GM12875 (cell line): ENCODE data around the gene DAGLA.
"Not testable (repeated sequence)": the region's sequence is repeated elsewhere in the genome, so short reads cannot be mapped to it uniquely, and the experiment has no call there.

Experiments
- H3K4me3 ChIP-seq: one replicate; pipeline ENCODE4 v1.5.1; 2011; ENCODE audit warnings: low read depth, low read length, control low read depth
- CTCF ChIP-seq: IDR thresholded peaks from 2 replicates; pipeline ENCODE4 v1.5.1; 2011; ENCODE audit warnings: low read depth, mild to moderate bottlenecking, control low read depth, inconsistent platforms, low read length, moderate library complexity, borderline replicate concordance; ENCODE audit not compliant: insufficient read depth

DAGLA gene

GRCh38 chr11:61656347-61657077 is 23.7 kb upstream of the DAGLA start:
- no peak for TF ChIP-seq CTCF
- no peak overlapping the region for H3K4me3 ChIP-seq

DNA sequence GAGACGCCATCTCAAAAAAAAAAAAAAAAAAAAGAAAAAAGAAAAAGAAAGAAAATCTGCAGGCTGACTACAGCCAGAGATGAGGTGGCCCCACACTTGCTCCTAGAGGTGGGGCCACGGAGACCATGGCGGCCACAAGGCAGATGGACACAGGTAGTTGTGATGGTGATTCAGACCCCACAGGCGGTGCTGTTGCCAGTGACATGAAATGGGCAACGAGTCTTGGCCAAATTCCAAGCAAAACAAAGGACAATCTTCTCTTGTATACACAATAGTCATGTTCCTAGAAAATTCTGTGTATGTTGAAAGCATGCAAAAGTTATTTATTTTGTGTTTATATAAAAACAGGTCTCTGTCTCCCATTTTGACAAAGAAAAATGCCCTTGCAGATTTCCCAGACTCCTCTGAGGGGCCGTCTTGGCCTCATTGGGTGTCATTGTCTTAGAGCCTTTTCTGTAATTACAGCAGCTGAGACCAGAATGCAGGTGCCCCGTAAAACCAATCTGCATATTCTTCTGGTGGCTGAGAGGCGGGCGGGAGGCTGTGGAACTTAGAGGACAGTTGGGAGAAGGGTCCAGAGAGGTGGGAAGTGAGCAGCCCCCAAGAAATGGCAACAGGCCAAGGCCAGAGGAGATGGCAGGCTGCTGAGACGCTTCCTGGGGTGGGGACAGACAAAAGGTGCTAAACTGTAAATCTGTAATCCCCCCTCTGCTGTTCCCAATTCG is 22.5 kb upstream of the DAGLA start:
- no peak overlapping the region for H3K4me3 ChIP-seq
- TF ChIP-seq CTCF: no peak

DNA sequence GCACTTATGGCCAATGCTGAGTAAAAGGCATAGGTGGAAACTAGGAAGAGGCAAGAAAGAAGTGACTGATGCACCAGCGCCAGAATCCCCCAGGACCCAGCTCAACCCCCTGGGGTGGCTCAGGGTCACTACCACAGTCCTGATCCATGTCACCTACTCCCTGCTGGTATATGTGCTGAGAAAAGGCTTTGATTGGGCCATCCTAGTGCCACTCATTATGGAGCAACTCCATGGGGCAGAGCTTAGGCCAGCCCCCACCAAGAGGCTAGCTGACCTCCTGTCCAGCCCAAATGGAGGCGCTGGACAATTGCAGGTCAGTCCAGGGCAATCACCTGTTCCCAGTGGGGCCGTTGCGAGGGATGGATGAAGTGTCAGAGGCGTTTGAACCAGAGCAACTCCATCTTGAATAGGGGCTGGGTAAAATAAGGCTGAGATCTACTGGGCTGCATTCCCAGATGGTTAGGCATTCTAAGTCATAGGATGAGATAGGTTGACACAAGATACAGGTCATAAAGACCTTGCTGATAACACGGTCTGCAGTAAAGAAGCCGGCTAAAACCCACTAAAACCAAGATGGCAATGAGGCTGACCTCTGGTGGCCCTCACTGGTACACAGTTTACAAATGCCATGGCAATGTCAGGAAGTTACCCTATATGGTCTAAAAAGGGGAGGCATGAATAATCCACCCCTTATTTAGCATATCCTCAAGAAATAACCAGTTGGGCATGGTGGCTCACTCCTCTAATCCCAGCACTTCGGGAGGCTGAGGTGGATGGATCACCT is 20.6 kb upstream of the DAGLA start:
- 0 out of 2 replicates have a peak, but pooled peaks have one; percentile 3 for TF ChIP-seq CTCF
- H3K4me3 ChIP-seq: no peak overlapping the region

- not testable (repeated sequence) for H3K4me3 ChIP-seq
Observed at GRCh38 chr11:61660997-61661396, 19.2 kb upstream of the DAGLA start.

- H3K4me3 ChIP-seq: no peak overlapping the region
- TF ChIP-seq CTCF: no peak
Observed at GRCh38 chr11:61666684-61667297, 13.4 kb upstream of the DAGLA start.

DNA sequence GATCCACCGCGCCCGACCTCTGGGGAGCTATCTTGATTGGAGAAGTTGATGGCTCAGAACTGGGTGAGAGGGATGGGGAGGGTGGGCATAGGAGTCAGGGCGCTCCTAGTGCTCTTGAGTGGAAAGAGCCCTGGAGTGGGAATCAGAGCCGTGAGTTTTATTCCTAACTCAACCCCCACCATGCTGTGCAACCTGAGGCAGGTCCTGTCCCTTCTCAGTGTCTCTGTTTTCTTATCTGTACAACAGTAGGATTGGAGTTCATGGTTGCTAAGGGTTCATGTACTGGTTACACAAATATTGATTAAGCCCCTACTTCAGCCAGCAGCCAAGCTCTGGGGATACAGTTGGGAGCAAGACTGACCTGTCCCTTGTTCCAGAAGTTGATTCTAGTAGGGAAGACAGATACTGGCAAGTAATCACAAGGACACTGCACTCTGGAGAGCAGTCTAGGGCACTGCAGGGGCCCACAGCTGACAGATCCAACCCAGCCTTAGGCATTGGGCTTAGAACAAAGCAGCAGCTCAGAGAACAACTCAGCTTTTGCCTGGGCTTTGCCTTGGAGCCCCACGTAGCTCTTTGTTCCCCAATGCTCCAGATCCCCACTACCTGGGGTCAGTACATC is 12.4 kb upstream of the DAGLA start:
- H3K4me3 ChIP-seq: no peak overlapping the region
- no peak for TF ChIP-seq CTCF

DNA sequence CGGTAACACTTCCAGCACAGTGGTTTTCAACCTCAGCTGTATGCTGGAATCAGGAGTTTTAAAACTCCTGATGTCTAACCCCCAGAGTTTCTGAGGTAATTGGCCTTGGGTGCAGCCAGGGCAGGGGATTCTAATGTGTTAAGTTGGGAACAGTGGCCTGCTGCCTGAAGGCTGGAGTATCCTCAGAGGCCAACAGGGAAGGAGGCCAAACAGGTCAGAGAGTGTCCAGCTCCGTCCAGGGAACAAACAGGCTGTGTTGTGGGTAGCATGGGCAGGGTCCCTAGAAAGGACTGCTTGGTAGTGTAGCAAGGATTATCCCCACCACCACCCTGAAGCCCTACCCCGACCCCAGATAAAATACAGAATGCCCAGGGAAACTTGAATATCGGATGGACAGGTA is 10.8 kb upstream of the DAGLA start:
- no peak overlapping the region for H3K4me3 ChIP-seq
- no peak for TF ChIP-seq CTCF
